Heart left ventricle (tissue), 16 donors: Measurements from ENCODE around the gene FOXM1. TPM values are rescaled to one million over a fixed set of nuclear protein-coding genes. Genes with fewer than 3 reads are reported as not detected.

Source experiments
- ATAC-seq, 4 donors: fragments of 200-7000 bp; cut with Tn5 transposase; one replicate each; pipeline ENCODE4 v1.9.1; 2020 to 2022; ENCODE audit warnings: moderate library complexity in 4 of 4, mild to moderate bottlenecking in 3 of 4, moderate number of reproducible peaks in 1 of 4
- DNase-seq, 5 donors: peaks; one replicate each; pipeline ENCODE4 v3.0.0-alpha.2; 2020
- H3K27ac ChIP-seq, 12 donors: fragments of 200-600 bp; sonication (generic) in 4 of 12; one replicate each; pipeline versions ENCODE4 v1.5.0 to v1.8.0; 2016 to 2022; ENCODE audit warnings: mild to moderate bottlenecking in 2 of 12
- H3K27me3 ChIP-seq, 9 donors: fragments of 200-600 bp; sonication (generic) in 2 of 9; one replicate each; pipeline versions ENCODE4 v1.5.1 to v1.8.0; 2016 to 2022; ENCODE audit warnings: mild to moderate bottlenecking in 3 of 9
- H3K36me3 ChIP-seq, 9 donors: fragments of 200-600 bp; sonication (generic) in 2 of 9; one replicate each; pipeline versions ENCODE4 v1.5.0 to v1.8.0; 2018 to 2022; ENCODE audit warnings: mild to moderate bottlenecking in 2 of 9
- H3K4me1 ChIP-seq, 12 donors: fragments of 200-600 bp; sonication (generic) in 4 of 12; one replicate each; pipeline versions ENCODE4 v1.5.0 to v1.8.0; 2016 to 2022; ENCODE audit warnings: mild to moderate bottlenecking in 3 of 12
- H3K4me3 ChIP-seq, 12 donors: fragments of 200-600 bp; sonication (generic) in 4 of 12; one replicate each; pipeline versions ENCODE4 v1.5.0 to v1.8.0; 2017 to 2022; ENCODE audit warnings: mild to moderate bottlenecking in 9 of 12, moderate library complexity in 4 of 12
- H3K9me3 ChIP-seq, 12 donors: fragments of 200-600 bp; sonication (generic) in 4 of 12; one replicate each; pipeline versions ENCODE4 v1.5.0 to v1.8.0; 2016 to 2022; ENCODE audit warnings: mild to moderate bottlenecking in 1 of 12
- POLR2A ChIP-seq, 2 donors: fragments of 450-650 bp; IDR thresholded peaks; one replicate each; pipeline ENCODE4 v1.6.1; 2017; ENCODE audit warnings: antibody characterized with exemption in 2 of 2, mild to moderate bottlenecking in 2 of 2, moderate library complexity in 2 of 2
- WGBS, 4 donors: extraction: QIAGEN DNeasy Blood & Tissue Kit in 2 of 4; methylation state at CpG; one replicate each; pipeline versions ENCODE4 v1.1.5 to v1.1.7; 2013 to 2018; 5-methylcytosine and 5-hydroxymethylcytosine counted together
- intact Hi-C, 10 donors: fragments of 100-400 bp; cut with DNase I; formaldehyde crosslinking; loops; one replicate each; pipeline versions ENCODE4 v1.11.1 to v1.14.2; 2022
- polyA plus RNA-seq, 2 donors: library from polyadenylated mRNA; stranded (reverse); fragments of 200-250 nt; gene quantifications; one replicate each; pipeline ENCODE4 v1.2.3, GENCODE V29; 2013
- total RNA-seq, 9 donors: library from RNA; depleted of rRNA in 2 of 9; stranded (reverse); fragments of >200 nt in 2 of 9; fragmentation: NEBNext Ultra II Directional in 3 of 9; extraction: Animal tissue kit (Norgen Biotek cat#: 25700) in 3 of 9; gene quantifications; one replicate each; pipeline versions ENCODE4 v1.1.0 to v1.2.4, GENCODE V29; 2016 to 2023
- TF ChIP-seq, protein P1 (sequence below), 12 donors: fragments of 200-600 bp; sonication (generic) in 4 of 12; IDR thresholded peaks; one replicate each; pipeline versions ENCODE4 v1.5.0 to v1.8.0; 2018 to 2022; ENCODE audit warnings: antibody characterized with exemption in 12 of 12, mild to moderate bottlenecking in 5 of 12
- donor health status: ischemic (EF 13 %, LVEDD 7.1; RV severe dilation, severe dysfunction).
- donor health status: healthy with polysubstance abuse.
- donor health status: DM: no; HTN: yes; CAD: no.
- donor health status: DM: no; HTN: no; CAD: no.
- donor health status: ischemic (EF 25% LVEDD 6.9; RV normal size, moderate dysfunction).
- donor health status: ischemic (EF 25% LVEDD 5.7; RV mildly dilated, moderate dysfunction).
- donor health status: healthy.
- donor health status: DM: yes; HTN: yes; CAD: no.
- donor health status: ischemic (EF 35%, LVEDD 5.7; RV mildly dilated, moderate dysfunction).
- donor health status: nonischemic (EF 11% LVEDD 7.7; RV severe dilation, severe dysfunction).
- donor health status: DM: yes; HTN: yes; CAD: no.
- donor health status: PGD.
- donor health status: ischemic (EF 29% LVEDD 5.4; RV normal size, mild dysfunction).
- donor health status: nonischemic (EF 23%, LVEDD 6.1; RV moderate dilation, normal function).

FOXM1 gene
- total and polyA plus RNA-seq, 11 donors, result 0.08 to 13.5 (median 0.38) TPM

DNA sequence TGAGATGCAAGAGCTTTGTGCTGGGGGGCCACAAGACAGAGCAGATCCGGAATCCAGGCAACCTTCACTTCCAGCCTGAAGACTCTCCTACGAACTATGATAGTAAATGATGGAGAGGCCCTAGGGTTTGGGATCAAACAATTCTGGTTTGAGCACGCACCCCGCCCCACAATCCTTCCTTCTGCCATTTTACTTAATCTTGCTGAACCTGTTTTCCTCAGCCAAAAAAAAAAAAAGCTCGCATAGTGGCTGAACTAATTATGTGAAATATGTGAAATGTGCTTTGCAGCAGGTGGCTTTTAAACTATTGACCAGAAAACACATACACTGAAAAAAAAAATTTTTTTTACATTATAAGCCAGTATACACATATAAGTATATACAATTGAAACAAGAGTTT lies 65.2 kb downstream of the FOXM1 start:
- TF ChIP-seq POLR2A (IDR thresholded peaks at IDR 0.05), result no peak
- TF ChIP-seq, protein P1, sequence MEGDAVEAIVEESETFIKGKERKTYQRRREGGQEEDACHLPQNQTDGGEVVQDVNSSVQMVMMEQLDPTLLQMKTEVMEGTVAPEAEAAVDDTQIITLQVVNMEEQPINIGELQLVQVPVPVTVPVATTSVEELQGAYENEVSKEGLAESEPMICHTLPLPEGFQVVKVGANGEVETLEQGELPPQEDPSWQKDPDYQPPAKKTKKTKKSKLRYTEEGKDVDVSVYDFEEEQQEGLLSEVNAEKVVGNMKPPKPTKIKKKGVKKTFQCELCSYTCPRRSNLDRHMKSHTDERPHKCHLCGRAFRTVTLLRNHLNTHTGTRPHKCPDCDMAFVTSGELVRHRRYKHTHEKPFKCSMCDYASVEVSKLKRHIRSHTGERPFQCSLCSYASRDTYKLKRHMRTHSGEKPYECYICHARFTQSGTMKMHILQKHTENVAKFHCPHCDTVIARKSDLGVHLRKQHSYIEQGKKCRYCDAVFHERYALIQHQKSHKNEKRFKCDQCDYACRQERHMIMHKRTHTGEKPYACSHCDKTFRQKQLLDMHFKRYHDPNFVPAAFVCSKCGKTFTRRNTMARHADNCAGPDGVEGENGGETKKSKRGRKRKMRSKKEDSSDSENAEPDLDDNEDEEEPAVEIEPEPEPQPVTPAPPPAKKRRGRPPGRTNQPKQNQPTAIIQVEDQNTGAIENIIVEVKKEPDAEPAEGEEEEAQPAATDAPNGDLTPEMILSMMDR (IDR thresholded peaks at IDR 0.05), result no peak
- intact Hi-C loops, result loop anchor here in 3 of 10 donors (2.0 kb wide), 2 partner anchors 15 to 17 kb away; partner anchors contain the start of gene FKBP4 (in 2 of the 3)
- DNase-seq (no peak), ATAC-seq (no peak)
- Histone ChIP-seq H3K27me3 (no peaks in the 10 kb centered on the region), H3K4me1 (peaks cover 0 to 23% (median 17%) of the 10 kb centered on the region in 12 donors), H3K9me3 (no peaks in the 10 kb centered on the region), H3K36me3 (peaks cover 0 to 17% (median 3%) of the 10 kb centered on the region in 9 donors), H3K27ac (peak overlapping the region; percentile 20 to 98 (median 94)), H3K4me3 (peak overlapping the region; percentile 21 to 90 (median 72))
- 80 to 86% (median 83%) methylated on average over 5 of the region's 5 CpGs for WGBS, 4 donors

Other genes starting within 250 kb of the FOXM1 start
- gene FKBP4, start 82.2 kb downstream of the FOXM1 start, total RNA-seq, result 10 to 100 TPM; 25.8 to 76.2 (median 44.0) TPM
- gene FKBP4, start 82.2 kb downstream of the FOXM1 start, polyA plus RNA-seq, result 10 to 100 TPM; 25.4 to 84.9 TPM
- 10 to 100 TPM in 6 of 9 donors, 1 to 10 TPM in 3; 7.6 to 21.7 (median 12.1) TPM for gene ITFG2, start 64.5 kb downstream of the FOXM1 start, total RNA-seq
- gene ITFG2, start 64.5 kb downstream of the FOXM1 start, polyA plus RNA-seq, result 10 to 100 TPM; 10.2 to 15.6 TPM
- gene NRIP2, start 42.1 kb downstream of the FOXM1 start, total RNA-seq, result 1 to 10 TPM; 1.9 to 3.1 (median 2.1) TPM
- gene NRIP2, start 42.1 kb downstream of the FOXM1 start, polyA plus RNA-seq, result 1 to 10 TPM; 1.9 to 2.1 TPM
- not detected for gene TEX52, start 20.1 kb downstream of the FOXM1 start, total RNA-seq
- gene TEX52, start 20.1 kb downstream of the FOXM1 start, polyA plus RNA-seq, result not detected
- 10 to 100 TPM in 1 of 9 donors, 1 to 10 TPM in 8; 3.1 to 15.0 (median 5.7) TPM for gene RHNO1, start within 50 bp of the FOXM1 start, total RNA-seq
- 1 to 10 TPM; 3.1 to 6.4 TPM for gene RHNO1, start within 50 bp of the FOXM1 start, polyA plus RNA-seq
- 1 to 10 TPM; 3.5 to 10.0 (median 5.3) TPM for gene TULP3, start 13.7 kb upstream of the FOXM1 start, total RNA-seq
- 1 to 10 TPM; 2.6 to 5.6 TPM for gene TULP3, start 13.7 kb upstream of the FOXM1 start, polyA plus RNA-seq
- gene TEAD4, start 82.2 kb upstream of the FOXM1 start, total RNA-seq, result 10 to 100 TPM in 7 of 9 donors, 1 to 10 TPM in 2; 5.7 to 49.8 (median 16.1) TPM
- gene TEAD4, start 82.2 kb upstream of the FOXM1 start, polyA plus RNA-seq, result 10 to 100 TPM in 1 of 2 donors, 1 to 10 TPM in 1; 7.3 to 59.2 TPM
- gene TSPAN9, start 200.2 kb upstream of the FOXM1 start, total RNA-seq, result 100 to 1,000 TPM in 8 of 9 donors, 10 to 100 TPM in 1; 70.0 to 387 (median 158) TPM
- gene TSPAN9, start 200.2 kb upstream of the FOXM1 start, polyA plus RNA-seq, result 100 to 1,000 TPM; 109 to 120 TPM